Neuronal stem cell (in vitro differentiated cells): ENCODE results near the gene CACNB2.

Experiments used
- DNase-seq: peaks from one replicate; pipeline ENCODE4 v3.0.0-alpha.2; 2013; ENCODE audit warnings: low spot score
- H2AFZ ChIP-seq: one replicate; pipeline ENCODE4 v1.6.1; 2013; ENCODE audit warnings: mild to moderate bottlenecking, low read length, inconsistent platforms
- H2AK5ac ChIP-seq: 2 replicates; pipeline ENCODE4 v1.6.1; 2013; ENCODE audit warnings: low read depth, mild to moderate bottlenecking, inconsistent platforms, low read length, moderate library complexity, mixed read lengths
- H2BK120ac ChIP-seq: 2 replicates; pipeline ENCODE4 v1.6.1; 2013; ENCODE audit warnings: low read depth, mild to moderate bottlenecking, inconsistent platforms, low read length, moderate library complexity, mixed read lengths
- H2BK12ac ChIP-seq: one replicate; pipeline ENCODE4 v1.6.1; 2013; ENCODE audit warnings: low read length, inconsistent platforms
- H2BK15ac ChIP-seq: 2 replicates; pipeline ENCODE4 v1.6.1; 2013; ENCODE audit warnings: mild to moderate bottlenecking, low read length, inconsistent platforms, mixed read lengths
- H2BK5ac ChIP-seq: one replicate; pipeline ENCODE4 v1.6.1; 2013; ENCODE audit warnings: inconsistent platforms, mild to moderate bottlenecking, low read length, moderate library complexity
- H3K14ac ChIP-seq: one replicate; pipeline ENCODE4 v1.6.1; 2013; ENCODE audit warnings: low read length, inconsistent platforms
- H3K18ac ChIP-seq: 2 replicates; pipeline ENCODE4 v1.6.1; 2013; ENCODE audit warnings: low read length, inconsistent platforms
- H3K23ac ChIP-seq: 2 replicates; pipeline ENCODE4 v1.6.1; 2013; ENCODE audit warnings: low read depth, mild to moderate bottlenecking, mixed read lengths, low read length, inconsistent platforms; ENCODE audit not compliant: poor library complexity
- H3K27ac ChIP-seq: replicated peaks from 3 replicates; pipeline ENCODE4 v1.5.1; 2013; ENCODE audit warnings: low read length, inconsistent platforms
- H3K27me3 ChIP-seq, 3 experiments: 2 replicates each; pipeline ENCODE4 v1.6.1; 2013; ENCODE audit warnings: low read length in 3 of 3, mild to moderate bottlenecking in 2 of 3, inconsistent platforms in 1 of 3, low read depth in 1 of 3, mixed read lengths in 1 of 3, moderate library complexity in 1 of 3; ENCODE audit not compliant: control insufficient read depth in 3 of 3, insufficient read depth in 3 of 3
- H3K36me3 ChIP-seq, 2 donors: replicated peaks in 1 of 2; 2 replicates each; pipeline ENCODE4 v1.6.1; 2013; ENCODE audit warnings: low read length in 2 of 2; ENCODE audit not compliant: control insufficient read depth in 2 of 2, insufficient read depth in 2 of 2
- H3K4ac ChIP-seq: 2 replicates; pipeline ENCODE4 v1.6.1; 2013; ENCODE audit warnings: inconsistent platforms, mild to moderate bottlenecking, low read length, moderate library complexity
- H3K4me1 ChIP-seq, 2 donors: 1 replicate in 1 of 2; 2 replicates in 1 of 2; pipeline ENCODE4 v1.6.1; 2013; ENCODE audit warnings: low read length in 2 of 2, low read depth in 1 of 2; ENCODE audit not compliant: control insufficient read depth in 2 of 2, insufficient read depth in 1 of 2
- H3K4me2 ChIP-seq: one replicate; pipeline ENCODE4 v1.6.1; 2013; ENCODE audit warnings: mild to moderate bottlenecking, low read length, inconsistent platforms; ENCODE audit not compliant: insufficient read depth, poor library complexity, severe bottlenecking
- H3K4me3 ChIP-seq, 2 donors: 2 replicates each; pipeline ENCODE4 v1.5.1; 2013; ENCODE audit warnings: low read length in 2 of 2, mild to moderate bottlenecking in 2 of 2, inconsistent platforms in 1 of 2, moderate library complexity in 1 of 2
- H3K79me1 ChIP-seq: one replicate; pipeline ENCODE4 v1.6.1; 2013; ENCODE audit warnings: low read depth, mild to moderate bottlenecking, inconsistent platforms, low read length, moderate library complexity
- H3K9ac ChIP-seq: one replicate; pipeline ENCODE4 v1.6.1; 2013; ENCODE audit warnings: mild to moderate bottlenecking, low read depth, low read length, inconsistent platforms; ENCODE audit not compliant: poor library complexity
- H3K9me3 ChIP-seq, 2 donors: replicated peaks in 1 of 2; 2 replicates each; pipeline versions ENCODE3 to v1.6.1; 2013; ENCODE audit warnings: low read length in 2 of 2, mild to moderate bottlenecking in 2 of 2, inconsistent platforms in 1 of 2, low read depth in 1 of 2, mixed read lengths in 1 of 2, moderate library complexity in 1 of 2; ENCODE audit not compliant: control insufficient read depth in 2 of 2, insufficient read depth in 1 of 2
- H4K8ac ChIP-seq: one replicate; pipeline ENCODE4 v1.6.1; 2013; ENCODE audit warnings: low read depth, mild to moderate bottlenecking, inconsistent platforms, low read length, moderate library complexity
- H4K91ac ChIP-seq: one replicate; pipeline ENCODE4 v1.6.1; 2013; ENCODE audit warnings: low read length, low read depth, mild to moderate bottlenecking, inconsistent platforms; ENCODE audit not compliant: poor library complexity
- WGBS, 2 donors: extraction: QIAGEN DNeasy Blood & Tissue Kit; methylation state at CpG; one replicate each; pipeline ENCODE4 v1.1.7; 2013; ENCODE audit warnings: missing lambda C conversion rate in 2 of 2, mixed read lengths in 1 of 2; ENCODE audit not compliant: insufficient read length in 2 of 2, insufficient replicate concordance in 1 of 2; ENCODE audit errors: extremely low coverage in 2 of 2; 5-methylcytosine and 5-hydroxymethylcytosine counted together

CACNB2 gene

DNA sequence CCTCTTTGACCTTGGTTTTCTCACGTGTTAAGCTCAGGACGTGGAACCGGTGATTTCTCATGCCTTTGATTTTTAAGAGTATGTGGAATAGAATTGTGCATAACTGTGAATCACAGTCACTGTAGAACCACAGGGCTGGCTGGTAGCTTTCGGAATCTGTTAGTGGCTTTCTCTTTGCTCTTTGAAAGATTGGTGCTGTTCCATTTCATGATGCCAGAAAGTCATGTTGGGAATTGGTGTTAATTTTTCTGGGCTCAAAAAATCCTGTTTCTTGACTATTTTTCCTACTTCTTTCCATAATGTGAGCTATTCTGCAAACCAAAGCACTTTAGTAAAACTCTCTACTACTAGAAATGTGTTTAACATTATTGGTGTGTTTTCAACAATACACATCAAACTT, 73.0 kb downstream of the CACNB2 start:
- no peak overlapping the region for H3K27ac ChIP-seq
- H3K4me3 ChIP-seq, result no peak overlapping the region
- H3K27me3 ChIP-seq, result no peaks in the 10 kb centered on the region
- no peak for DNase-seq
- H3K4me2 ChIP-seq, result no peak overlapping the region
- no peak overlapping the region for H3K23ac ChIP-seq
- no peaks in the 10 kb centered on the region for H3K9me3 ChIP-seq
- H3K14ac ChIP-seq, result no peak overlapping the region
- no CpG with 5 or more reads among the region's 4 CpGs for WGBS, 2 donors
- no peak overlapping the region for H4K91ac ChIP-seq
- no peak overlapping the region for H2BK12ac ChIP-seq
- no peak overlapping the region for H2AFZ ChIP-seq
- no peak overlapping the region for H2BK120ac ChIP-seq
- no peak overlapping the region for H4K8ac ChIP-seq
- no peak overlapping the region for H3K18ac ChIP-seq
- H2BK15ac ChIP-seq, result no peak overlapping the region
- H3K36me3 ChIP-seq, result no peaks in the 10 kb centered on the region
- H3K4me1 ChIP-seq, result no peaks in the 10 kb centered on the region
- no peak overlapping the region for H3K4ac ChIP-seq
- no peaks in the 10 kb centered on the region for H3K79me1 ChIP-seq
- H3K9ac ChIP-seq, result no peak overlapping the region
- no peak overlapping the region for H2AK5ac ChIP-seq
- H2BK5ac ChIP-seq, result no peak overlapping the region

DNA sequence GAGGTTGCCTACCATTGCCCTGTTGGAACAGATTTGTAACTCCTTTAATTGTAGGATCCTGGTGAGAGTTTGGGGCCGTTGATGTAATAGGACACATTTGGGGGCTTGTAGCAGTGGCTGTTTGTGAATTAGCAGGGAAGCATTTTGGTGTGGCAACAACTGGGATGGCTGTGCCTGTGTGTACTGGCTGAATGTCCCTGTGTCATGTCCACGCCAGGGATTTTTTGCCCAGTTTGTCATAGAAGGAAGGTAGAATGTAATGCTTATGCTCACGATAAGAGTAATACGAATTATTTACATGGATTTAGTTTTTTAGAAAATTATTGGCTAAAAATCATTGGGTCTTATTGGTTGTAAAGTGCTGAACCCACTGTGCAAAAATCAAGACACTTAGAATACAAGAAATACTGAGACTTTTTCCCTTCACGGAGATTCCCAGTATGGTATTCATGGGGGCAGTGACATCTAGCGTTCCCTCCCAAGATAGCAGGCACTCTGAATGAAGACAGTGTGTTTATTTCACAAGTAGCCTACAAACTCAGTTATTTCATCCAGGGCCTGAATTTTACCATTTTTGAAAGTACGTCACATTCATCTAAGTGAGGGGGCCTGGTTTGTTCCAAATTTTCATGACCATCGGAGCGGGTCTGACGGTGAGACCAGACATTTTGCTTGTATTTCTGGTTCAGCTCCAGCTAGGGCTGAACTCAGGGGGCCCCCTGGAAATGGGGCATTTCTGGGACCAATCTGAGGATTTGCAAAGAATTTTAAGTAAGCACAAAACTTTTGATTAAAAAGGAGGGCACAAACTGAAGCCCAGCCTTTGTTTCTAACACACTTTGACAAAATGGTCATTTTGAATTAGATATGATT, 74.7 kb downstream of the CACNB2 start:
- Histone ChIP-seq H3K27ac (no peak overlapping the region), H3K4ac (no peak overlapping the region), H3K4me3 (no peak overlapping the region), H2BK15ac (no peak overlapping the region), H2BK120ac (no peak overlapping the region), H2BK5ac (no peak overlapping the region), H3K79me1 (no peaks in the 10 kb centered on the region), H2AFZ (no peak overlapping the region), H3K4me1 (no peaks in the 10 kb centered on the region), H3K14ac (no peak overlapping the region), H3K9me3 (no peaks in the 10 kb centered on the region), H3K27me3 (no peaks in the 10 kb centered on the region), H3K9ac (no peak overlapping the region), H2AK5ac (no peak overlapping the region), H3K23ac (no peak overlapping the region), H3K18ac (no peak overlapping the region), H2BK12ac (no peak overlapping the region), H3K36me3 (no peaks in the 10 kb centered on the region), H4K8ac (no peak overlapping the region), H4K91ac (no peak overlapping the region), H3K4me2 (no peak overlapping the region)
- no CpG with 5 or more reads among the region's 10 CpGs for WGBS, 2 donors
- peak; percentile 48 for DNase-seq

DNA sequence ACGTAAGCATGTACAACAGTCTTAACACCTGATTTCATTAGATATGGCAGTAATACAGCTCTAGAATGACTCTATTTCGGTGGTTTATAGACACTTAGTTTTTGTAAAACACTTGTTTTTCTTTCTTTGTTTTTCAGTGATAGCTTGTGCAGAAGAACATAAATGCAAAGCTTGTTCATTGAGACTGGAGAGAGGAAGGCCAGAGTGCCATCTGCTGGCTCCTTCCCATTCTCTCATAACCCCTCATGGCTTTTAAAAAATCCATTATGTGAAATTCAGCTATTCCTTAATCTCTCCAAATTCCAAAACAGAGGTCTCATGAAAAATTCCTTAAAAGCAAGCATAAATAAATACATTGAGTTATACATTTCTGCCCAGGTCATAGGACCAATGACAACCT, 76.3 kb downstream of the CACNB2 start:
- Histone ChIP-seq H2BK5ac (no peak overlapping the region), H3K27me3 (no peaks in the 10 kb centered on the region), H3K27ac (no peak overlapping the region), H3K23ac (no peak overlapping the region), H2AFZ (no peak overlapping the region), H3K79me1 (no peaks in the 10 kb centered on the region), H3K9me3 (no peaks in the 10 kb centered on the region), H2BK12ac (no peak overlapping the region), H2BK120ac (no peak overlapping the region), H3K4ac (no peak overlapping the region), H3K4me3 (no peak overlapping the region), H3K4me1 (peaks cover 0 to 3% of the 10 kb centered on the region in 2 donors), H3K36me3 (no peaks in the 10 kb centered on the region), H2AK5ac (no peak overlapping the region), H3K4me2 (no peak overlapping the region), H3K9ac (no peak overlapping the region), H2BK15ac (no peak overlapping the region), H3K14ac (no peak overlapping the region), H4K91ac (no peak overlapping the region), H3K18ac (no peak overlapping the region), H4K8ac (no peak overlapping the region)
- no peak for DNase-seq
- no CpG with 5 or more reads among the region's 2 CpGs for WGBS, 2 donors

DNA sequence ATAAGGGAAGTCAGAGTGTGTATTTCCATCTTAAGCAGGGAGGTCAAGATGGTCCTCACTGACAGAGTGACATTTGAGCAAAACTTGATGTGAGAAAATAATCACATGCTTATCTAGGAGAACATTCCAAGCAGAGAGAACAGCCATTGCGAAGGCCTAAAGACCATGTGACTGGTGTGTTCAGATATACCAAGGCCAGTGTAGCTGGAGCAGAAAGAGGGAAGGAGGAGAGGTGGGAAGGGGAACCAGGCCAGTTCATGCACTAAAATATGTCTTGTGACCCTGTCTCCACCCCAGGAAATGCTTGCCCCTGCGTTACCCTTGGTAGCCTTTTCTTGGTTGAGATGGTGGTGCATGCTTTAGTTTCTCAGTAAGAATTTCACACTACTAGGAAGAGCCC, 77.4 kb downstream of the CACNB2 start:
- no peak overlapping the region for H3K14ac ChIP-seq
- H2BK5ac ChIP-seq, result no peak overlapping the region
- H2BK120ac ChIP-seq, result no peak overlapping the region
- peaks cover 0 to 3% of the 10 kb centered on the region in 2 donors for H3K4me1 ChIP-seq
- no peak overlapping the region for H4K91ac ChIP-seq
- H3K27ac ChIP-seq, result no peak overlapping the region
- H3K9me3 ChIP-seq, result no peaks in the 10 kb centered on the region
- WGBS, 2 donors, result no CpG with 5 or more reads among the region's 2 CpGs
- no peak overlapping the region for H3K4me3 ChIP-seq
- no peak overlapping the region for H3K18ac ChIP-seq
- H3K4ac ChIP-seq, result no peak overlapping the region
- H3K4me2 ChIP-seq, result no peak overlapping the region
- no peak for DNase-seq
- H3K27me3 ChIP-seq, result no peaks in the 10 kb centered on the region
- H2BK15ac ChIP-seq, result no peak overlapping the region
- no peak overlapping the region for H2AFZ ChIP-seq
- H3K79me1 ChIP-seq, result no peaks in the 10 kb centered on the region
- H3K23ac ChIP-seq, result no peak overlapping the region
- H2AK5ac ChIP-seq, result no peak overlapping the region
- H2BK12ac ChIP-seq, result no peak overlapping the region
- H3K9ac ChIP-seq, result no peak overlapping the region
- H4K8ac ChIP-seq, result no peak overlapping the region
- no peaks in the 10 kb centered on the region for H3K36me3 ChIP-seq
